ENCODE results near the gene GPN1. TPM values are rescaled to one million over a fixed set of nuclear protein-coding genes. Genes with fewer than 3 reads are reported as not detected.

The GPN1 gene
- total RNA-seq (2022; extraction: Qiagen RNA extraction; ENCODE audit: low read depth), result 56.7 to 61.7 TPM (median 57.5 TPM) in 5 replicates

GRCh38 chr2:27628767-27629709 lies at the start of gene GPN1, which contains the start of gene CCDC121:
TSS of gene GPN1 (plus strand) at chr2:27629050. CDS start at chr2:27629059, 9 bp downstream.
TSS of gene CCDC121 (minus strand) at chr2:27629012. CDS start at chr2:27627799, 1,213 bp downstream.

GRCh38 chr2:27582695-27583389 lies 46.0 kb upstream of the GPN1 start, which contains the start of gene ZNF512:
TSS of gene ZNF512 (plus strand) at chr2:27583042. CDS start at chr2:27583113, 71 bp downstream.

DNA sequence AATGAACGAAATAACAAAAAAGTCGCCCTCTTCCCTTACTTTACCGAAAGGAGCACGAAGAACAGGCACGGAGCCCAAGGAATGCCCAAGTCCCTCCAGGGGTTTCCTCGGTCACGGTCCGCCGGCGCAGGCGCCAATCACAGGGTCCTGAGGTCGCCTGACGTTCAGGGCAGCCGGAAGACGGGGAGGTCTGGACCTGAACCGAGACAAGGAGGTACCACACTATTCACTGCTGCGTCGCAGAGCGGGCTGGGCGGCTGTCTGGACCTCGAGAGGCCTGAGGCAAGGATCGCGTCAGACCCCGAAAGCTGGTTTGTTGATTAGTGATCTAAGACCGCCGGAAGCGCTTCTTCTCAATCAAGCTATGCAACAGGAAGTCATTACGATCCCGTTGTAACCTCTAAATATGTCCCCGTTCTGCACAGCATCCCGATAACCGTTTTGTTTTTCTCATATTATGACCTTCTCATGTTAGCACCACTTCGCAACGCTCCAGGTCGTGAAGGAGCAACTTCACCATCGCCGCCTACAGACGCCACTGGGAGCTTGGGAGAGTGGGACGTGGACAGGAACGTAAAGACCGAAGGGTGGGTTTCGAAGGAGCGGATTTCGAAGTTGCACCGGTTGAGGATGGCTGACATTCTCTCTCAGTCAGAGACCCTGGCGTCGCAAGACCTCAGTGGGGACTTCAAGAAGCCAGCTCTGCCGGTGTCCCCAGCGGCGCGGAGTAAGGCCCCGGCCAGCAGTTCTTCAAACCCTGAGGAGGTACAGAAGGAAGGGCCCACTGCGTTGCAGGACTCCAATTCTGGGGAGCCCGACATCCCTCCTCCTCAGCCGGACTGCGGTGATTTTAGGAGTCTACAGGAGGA lies 34.7 kb downstream of the GPN1 start, which contains the start of the genes SLC4A1AP and SUPT7L:
TSS of gene SLC4A1AP (plus strand) at position 605 of the 869 bp plus-strand sequence. CDS start at position 631, 26 bp downstream.
TSS of gene SUPT7L (minus strand) at position 330 of the 869 bp plus-strand sequence. CDS start 1,422 bp downstream, outside the sequence.

Other genes starting within 250 kb of the GPN1 start
- gene ZNF513, start 248.3 kb upstream of the GPN1 start, total RNA-seq (2022; extraction: Qiagen RNA extraction; ENCODE audit: low read depth), result 9.6 to 15.2 TPM (median 13.8 TPM) in 5 replicates
- 171 to 187 TPM (median 176 TPM) in 5 replicates for gene PPM1G, start 219.5 kb upstream of the GPN1 start, total RNA-seq (2022; extraction: Qiagen RNA extraction; ENCODE audit: low read depth)
- 125 to 139 TPM (median 132 TPM) in 5 replicates for gene NRBP1, start 200.4 kb upstream of the GPN1 start, total RNA-seq (2022; extraction: Qiagen RNA extraction; ENCODE audit: low read depth)
- 0.66 to 1.1 TPM (median 0.73 TPM) in 5 replicates for gene KRTCAP3, start 186.7 kb upstream of the GPN1 start, total RNA-seq (2022; extraction: Qiagen RNA extraction; ENCODE audit: low read depth)
- 6.9 to 9.3 TPM (median 8.3 TPM) in 5 replicates for gene IFT172, start 139.3 kb upstream of the GPN1 start, total RNA-seq (2022; extraction: Qiagen RNA extraction; ENCODE audit: low read depth)
- gene FNDC4, start 133.8 kb upstream of the GPN1 start, total RNA-seq (2022; extraction: Qiagen RNA extraction; ENCODE audit: low read depth), result 2.1 to 5.5 TPM (median 4.2 TPM) in 5 replicates
- gene GCKR, start 132.2 kb upstream of the GPN1 start, total RNA-seq (2022; extraction: Qiagen RNA extraction; ENCODE audit: low read depth), result 0.17 to 0.62 TPM (median 0.42 TPM) in 4 of 5 replicates, not detected in the other
- 13.5 to 19.0 TPM (median 17.1 TPM) in 5 replicates for gene ZNF512, start 46.0 kb upstream of the GPN1 start, total RNA-seq (2022; extraction: Qiagen RNA extraction; ENCODE audit: low read depth)
- gene CCDC121, start within 50 bp of the GPN1 start, total RNA-seq (2022; extraction: Qiagen RNA extraction; ENCODE audit: low read depth), result 2.4 to 4.2 TPM (median 3.2 TPM) in 5 replicates
- gene SUPT7L, start 34.6 kb downstream of the GPN1 start, total RNA-seq (2022; extraction: Qiagen RNA extraction; ENCODE audit: low read depth), result 26.9 to 33.7 TPM (median 31.6 TPM) in 5 replicates
- 28.0 to 37.1 TPM (median 31.5 TPM) in 5 replicates for gene SLC4A1AP, start 34.8 kb downstream of the GPN1 start, total RNA-seq (2022; extraction: Qiagen RNA extraction; ENCODE audit: low read depth)
- gene MRPL33, start 142.7 kb downstream of the GPN1 start, total RNA-seq (2022; extraction: Qiagen RNA extraction; ENCODE audit: low read depth), result 282 to 542 TPM (median 292 TPM) in 5 replicates